CD4-positive, alpha-beta T cell treated with Interleukin-17A for 4 hours (primary cell): Measurements from ENCODE around the gene SLC25A1.
"Not testable (repeated sequence)": the region's sequence is repeated elsewhere in the genome, so short reads cannot be mapped to it uniquely, and the experiment has no call there.

Experiments
- DNase-seq: peaks from one replicate; pipeline ENCODE4 v3.0.0-alpha.2; 2020; ENCODE audit warnings: mixed read lengths

SLC25A1 gene

DNA sequence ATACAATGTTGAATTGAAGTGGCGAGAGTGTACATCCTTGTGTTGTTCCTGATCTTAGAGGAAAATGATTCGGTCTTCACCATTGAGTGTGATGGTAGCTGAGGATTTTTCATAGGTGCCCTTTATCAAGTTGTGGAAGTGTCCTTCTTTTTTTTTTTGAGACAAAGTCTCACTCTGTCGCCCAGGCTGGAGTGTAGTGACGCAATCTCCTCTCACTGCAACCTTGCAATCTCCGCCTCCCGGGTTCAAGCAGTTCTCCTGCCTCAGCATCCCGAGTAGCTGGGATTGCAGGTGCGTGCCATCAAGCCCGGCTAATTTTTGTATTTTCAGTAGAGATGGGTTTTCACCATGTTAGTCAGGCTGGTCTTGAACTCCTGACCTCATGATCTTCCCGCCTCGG, 19.9 kb downstream of the SLC25A1 start:
- DNase-seq: not testable (repeated sequence)

DNA sequence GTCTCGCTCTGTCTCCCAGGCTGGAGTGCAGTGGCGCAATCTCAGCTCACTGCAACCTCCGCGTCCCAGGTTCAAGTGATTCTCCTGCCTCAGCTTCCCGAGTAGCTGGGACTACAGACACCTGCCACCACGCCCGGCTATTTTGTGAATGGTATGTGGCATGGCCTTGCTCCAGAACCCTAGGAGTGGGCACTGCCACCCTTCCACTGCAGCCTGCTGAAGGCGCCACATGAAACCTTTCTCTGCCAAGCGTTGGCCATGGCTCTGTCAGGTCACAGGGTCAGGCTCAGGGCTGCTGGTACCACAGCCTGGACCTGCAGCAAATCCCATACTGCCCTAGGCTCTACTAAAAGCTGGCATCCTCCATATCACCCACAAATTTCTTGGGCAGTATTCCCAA, 22.4 kb downstream of the SLC25A1 start:
- not testable (repeated sequence) for DNase-seq

DNA sequence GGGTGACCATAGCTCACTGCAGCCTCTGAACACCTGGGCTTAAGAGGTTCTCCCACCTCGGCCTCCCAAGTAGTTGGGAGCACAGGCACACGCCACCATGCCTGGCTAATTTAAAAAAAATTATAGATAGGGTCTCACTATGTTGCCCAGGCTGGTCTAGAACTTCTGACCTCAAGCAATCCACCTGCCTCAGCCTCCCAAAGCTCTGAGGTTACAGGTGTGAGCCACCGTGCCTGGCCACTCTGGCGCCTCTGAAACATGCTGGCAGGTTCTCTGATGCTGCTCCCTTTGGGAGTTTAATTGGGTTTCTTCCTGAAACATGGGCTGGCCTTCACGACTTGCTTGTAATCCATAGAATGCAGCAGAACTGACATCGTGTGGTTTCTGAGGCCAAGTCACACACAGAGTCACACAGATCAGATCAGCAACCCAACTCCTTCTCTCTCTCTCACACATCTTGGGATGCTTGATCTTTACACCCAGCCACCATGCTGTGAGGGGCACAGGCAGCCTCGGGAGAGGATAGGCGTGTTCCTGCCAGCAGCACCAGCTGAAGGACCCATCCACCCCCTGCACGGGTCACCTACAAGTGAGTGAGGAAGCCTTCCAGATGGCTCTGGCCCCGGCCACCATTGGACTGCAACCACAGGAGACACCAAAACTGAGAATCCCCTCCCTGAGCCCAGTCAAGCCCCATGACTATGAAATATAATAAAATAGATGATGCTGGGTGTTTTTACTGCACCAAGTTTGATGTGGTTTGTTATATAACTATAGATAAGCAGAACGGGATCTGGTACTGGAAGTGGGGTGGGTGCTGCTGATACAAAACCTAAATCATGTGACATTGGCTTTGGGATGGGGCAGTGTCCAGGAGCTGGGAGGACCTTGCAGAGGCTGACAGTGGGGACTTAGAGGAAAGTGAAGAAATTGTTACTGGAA, 25.3 kb downstream of the SLC25A1 start:
- DNase-seq: no peak

DNA sequence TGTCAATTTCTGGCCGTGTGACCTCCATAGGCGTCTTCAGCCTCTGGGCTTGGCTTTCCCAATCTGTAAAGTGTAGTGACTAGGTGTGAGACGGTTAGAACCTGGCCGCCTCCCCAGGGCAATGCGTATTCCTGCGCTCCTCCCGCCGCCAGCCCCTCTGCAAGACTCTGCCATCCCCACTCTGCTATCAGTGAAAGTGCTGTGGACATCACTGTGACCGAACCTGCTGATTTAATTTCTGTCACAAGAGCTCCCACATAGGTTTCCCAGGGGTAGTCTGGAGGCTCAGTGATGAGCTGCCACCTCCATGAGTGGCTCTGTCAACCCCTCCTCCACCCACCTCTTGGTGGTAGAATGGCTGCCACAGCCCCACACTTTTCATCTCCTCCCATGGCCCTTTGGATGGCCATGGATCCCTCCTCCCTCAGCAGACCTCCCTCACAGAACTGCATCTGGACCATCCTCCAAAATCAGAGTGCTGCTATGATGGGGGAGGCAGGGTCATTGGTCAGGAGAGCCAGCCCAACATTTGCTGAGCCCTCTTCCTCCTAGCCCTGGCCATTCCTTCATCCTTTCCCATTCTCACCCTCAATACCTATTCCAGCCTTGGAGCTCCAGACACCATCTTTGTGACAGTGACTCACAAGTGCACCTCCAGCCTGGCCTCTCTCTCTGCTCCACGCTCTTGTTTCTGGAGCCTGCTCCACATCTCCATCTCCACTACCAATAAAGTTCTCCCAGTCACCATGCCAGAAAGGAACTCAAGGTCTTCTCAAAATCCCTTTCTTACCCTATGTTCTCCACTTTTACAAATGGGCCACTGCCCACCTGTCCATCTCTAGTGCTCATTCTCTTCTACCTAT, 27.0 kb downstream of the SLC25A1 start:
- no peak for DNase-seq

DNA sequence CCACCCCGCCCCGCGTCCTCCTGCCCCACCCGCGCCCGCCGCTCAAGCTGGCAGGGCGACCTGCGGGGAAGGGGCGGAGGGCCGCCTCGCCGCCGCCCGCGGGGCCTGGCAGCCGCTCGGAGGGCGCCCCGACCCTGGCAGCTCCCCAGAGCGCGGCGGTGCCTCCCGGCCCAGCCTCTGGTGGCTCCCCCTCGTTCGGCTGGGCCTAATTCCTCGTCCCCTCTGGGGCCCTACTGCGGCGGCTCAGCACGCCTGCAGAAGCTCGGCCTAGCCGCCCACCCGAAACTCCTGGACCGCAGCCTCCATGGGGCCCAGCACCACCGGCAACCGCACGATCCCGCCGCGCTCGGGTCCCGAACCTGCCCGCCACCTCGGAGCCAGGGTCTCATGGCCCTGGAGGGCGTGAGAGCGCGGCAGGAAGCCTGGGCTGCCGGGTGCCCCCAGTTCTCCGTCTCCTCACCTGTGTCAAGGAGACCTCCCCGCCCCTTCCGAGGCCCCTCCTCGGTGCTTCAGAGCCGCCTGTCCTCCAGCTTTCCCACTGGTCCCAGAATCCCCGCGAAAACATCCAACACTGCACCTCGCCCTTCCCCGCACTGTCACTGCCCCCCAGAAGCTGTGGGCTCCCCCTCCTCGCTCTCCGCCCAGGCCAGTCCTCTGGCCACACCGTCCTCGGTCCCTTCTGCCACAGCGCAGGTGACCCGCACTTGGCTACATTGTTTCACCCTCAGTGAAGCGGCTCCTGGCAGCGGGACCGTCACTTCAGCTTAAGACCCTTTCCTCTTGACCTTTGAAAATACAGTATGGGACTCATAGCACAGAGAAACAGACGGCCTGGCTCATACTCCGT, 27.8 kb downstream of the SLC25A1 start:
- no peak for DNase-seq

DNA sequence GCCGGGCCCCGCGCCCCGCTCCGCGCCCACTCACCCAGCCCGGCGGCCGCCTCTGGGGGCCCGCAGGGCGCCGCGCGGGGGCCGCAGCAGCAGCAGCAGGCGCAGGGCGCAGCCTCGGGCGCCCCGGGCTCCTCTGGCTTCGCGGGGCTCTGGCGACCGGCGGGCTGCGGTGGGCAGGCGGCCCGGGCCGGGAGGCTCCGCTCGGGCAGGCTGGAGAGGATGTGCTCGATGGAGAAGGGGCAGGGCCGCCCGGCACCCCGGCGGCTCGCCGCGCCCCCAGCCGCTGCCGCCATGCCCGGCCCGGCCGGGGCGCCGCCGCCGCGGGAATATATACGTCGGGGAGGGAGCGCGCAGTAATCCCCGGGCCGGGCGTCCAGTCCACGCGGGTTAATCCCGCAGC, 28.5 kb downstream of the SLC25A1 start, which contains the start of gene GSC2:
Gene GSC2 (minus strand): TSS at position 302 of the 400 bp plus-strand sequence. CDS start 9 bp downstream, at position 293.
- DNase-seq: no peak

DNA sequence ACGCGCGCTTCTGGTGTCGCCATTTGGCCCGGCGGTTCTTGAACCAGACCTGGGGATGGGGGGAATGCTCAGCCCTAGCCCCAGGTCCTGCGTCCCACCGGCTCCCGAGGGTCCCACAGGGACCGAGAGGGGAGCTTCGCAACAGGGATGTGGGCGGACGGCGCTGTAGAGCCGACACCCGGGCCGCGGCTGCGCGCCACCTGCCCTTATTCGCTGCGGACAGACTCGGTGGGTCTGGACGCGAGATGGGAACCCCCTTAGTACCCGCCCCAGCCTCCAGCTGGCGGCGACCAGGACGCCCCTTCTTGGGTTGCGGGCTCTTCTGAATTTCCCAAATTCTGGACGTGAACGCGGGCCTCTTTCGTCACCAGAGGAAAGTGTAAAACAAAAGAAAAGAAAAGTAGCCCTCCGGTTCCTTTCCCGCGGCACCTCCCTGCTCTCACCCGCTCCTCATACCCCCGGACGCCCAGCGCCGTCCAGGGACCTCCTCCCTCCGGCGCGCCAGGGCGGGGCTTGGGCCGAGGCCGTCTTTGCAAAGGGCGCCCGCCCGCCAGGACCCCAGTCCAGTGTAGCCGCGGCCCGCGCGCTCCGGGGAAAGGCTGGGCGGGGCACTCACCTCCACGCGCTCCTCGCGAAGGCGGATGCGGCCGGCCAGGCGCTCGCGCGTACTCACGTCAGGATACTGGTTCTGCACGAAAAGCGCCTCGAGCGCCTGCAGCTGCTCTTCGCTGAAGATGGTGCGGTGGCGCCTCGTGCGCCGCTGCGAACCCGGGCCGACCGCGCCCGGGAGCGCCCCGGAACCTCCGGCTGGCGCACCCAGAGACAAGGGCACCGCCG, 29.3 kb downstream of the SLC25A1 start:
- DNase-seq: peak; percentile 47

DNA sequence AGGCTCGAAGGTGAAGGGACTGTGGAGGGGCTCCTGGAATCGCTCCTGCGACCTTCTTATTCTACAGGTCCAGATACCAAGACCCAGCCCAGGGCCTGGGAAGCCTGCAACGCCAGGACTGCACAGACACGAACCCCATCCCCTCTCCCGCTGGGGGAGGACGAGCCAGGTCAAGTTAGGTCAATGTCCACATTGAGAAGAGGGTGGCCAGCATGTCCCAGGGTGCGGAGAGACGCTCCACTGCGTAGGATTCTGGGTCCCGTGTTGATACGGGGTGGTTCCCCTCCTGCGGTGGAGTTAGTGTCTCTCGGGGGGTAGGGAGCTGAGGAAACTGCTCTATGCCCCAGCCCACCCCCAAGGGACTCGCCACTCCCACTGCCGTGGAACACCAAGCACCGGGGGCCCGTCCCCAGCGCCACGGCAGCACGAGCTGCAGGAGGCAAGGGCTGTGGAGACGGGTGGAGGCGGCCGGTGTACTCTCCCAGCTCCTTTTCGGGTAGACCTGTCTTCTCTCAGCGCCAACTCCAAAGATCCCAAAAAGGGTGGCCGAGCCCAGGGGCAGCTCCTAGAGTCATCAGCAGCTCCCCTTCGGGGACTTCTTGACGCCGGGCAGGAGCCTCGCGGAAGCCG, 30.0 kb downstream of the SLC25A1 start:
- DNase-seq: no peak

DNA sequence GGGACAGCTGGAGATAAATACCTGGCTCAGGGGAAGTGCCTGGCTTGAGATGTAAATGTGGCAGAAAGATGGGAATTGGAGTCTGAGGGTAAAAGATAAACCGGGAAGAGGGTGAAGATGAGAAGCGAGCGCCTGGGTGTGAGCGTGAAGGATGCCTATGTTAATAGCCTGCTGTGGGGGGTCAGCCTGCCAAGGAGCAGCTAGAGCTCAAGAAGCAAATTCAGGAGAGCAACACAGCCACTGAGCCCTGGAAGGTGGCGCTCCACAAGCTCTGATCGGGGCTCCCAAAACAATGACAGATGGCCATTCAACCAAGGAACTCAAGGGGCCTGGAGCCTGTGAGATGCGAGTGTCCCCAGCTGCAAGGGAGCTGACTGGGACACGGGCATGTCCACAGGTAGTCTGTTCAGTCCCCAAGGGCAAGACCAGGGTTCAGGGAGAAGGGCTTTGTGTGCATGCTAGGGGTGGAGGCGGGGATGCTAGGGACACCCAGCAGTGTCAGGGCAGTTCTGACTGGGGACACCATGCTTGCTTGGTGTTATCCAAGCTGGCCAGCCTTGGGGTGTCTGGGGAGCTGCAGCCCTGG, 31.2 kb downstream of the SLC25A1 start:
- no peak for DNase-seq

DNA sequence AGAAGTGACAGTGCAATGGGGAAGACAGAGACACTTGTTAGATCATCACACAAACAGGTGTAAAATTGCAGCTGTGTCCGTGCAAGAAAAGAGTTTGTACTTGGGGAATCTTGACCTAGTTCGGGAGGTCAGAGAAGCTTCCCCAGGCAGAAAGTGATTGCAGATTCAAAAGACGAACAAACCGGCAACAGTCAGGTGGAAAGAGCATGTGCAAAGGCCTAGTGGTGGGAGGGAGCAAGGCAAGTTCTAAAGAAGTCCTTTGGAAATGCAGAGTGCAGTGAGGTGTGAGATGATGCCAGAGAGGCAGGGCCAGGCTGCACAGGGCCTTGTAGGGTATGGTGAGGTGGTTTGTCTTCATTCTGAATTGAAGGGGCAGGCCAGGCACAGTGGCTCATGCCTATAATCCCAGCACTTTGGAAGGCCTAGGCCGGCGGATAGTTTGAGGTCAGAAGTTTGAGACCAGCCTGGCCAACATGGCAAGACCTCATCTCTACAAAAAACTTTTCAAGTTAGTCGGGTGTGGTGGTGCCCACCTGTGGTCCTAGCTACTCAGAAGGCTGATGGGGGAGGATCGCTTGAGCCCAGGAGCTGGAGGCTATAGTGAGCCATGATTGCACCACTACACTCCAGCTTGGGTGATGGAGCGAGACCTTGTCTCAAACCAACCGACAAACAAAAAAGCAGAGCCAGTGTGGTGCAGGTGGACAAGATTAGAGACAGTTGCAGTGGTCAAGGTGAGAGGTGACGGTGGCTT, 32.1 kb downstream of the SLC25A1 start:
- DNase-seq: no peak

DNA sequence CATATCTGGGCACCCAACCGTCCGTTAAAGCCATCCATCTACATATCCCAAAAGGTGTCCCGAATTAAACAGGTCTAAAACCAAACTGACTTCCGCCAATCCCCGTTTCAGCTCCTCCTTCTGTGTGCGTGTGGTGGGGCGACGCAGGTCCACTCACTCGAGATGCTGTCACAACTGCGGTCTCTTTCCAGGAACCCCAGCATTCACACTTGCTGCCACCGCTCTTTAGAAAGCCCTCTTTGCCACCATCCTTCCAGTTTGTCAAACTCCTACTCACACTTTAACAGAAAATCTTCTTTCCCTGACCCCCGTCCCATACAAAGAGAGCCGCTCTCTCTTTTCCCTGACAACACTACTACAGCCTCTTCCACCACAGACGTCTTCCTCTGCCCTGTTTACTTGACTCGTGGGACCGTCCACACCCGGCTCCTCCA, 34.6 kb downstream of the SLC25A1 start:
- DNase-seq: peak; percentile 15

DNA sequence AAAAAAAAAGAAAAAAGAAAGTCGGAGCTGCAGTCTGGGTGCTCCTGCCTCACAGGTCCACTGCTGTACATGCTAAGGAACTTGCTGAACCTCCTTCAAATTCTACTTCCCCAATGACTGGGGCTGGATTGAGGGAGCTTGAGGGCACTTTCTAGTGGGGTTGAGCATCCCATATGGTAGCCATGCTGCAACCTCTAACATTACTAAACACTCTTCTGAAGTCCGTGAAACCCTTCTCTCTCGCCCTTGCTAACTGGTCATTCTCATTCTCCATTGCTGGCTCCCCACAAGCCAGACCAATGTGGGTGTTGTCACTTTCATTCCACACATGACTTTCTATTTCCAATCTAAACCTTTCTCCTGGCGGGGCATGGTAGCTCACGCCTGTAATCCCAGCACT, 35.3 kb downstream of the SLC25A1 start:
- DNase-seq: no peak

DNA sequence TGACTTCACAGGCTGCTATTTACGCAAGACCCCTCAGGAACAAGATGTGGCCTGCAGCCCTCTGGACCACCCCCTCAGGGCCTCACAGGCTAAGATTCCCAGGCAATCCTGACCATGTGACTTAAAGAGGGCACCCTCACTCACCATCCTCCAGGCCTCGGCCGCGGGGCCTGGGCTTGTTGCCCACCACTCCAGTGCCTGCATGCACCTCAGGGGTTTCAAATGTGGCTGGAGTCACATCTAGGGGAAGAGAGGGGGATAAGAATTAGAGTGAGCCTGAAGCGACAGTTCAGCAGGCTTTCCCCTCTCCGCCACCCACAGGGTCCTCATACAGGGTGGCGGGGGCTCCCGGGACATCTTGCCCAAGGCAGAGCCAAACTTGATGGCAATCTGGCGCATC, 36.1 kb downstream of the SLC25A1 start:
- no peak for DNase-seq

DNA sequence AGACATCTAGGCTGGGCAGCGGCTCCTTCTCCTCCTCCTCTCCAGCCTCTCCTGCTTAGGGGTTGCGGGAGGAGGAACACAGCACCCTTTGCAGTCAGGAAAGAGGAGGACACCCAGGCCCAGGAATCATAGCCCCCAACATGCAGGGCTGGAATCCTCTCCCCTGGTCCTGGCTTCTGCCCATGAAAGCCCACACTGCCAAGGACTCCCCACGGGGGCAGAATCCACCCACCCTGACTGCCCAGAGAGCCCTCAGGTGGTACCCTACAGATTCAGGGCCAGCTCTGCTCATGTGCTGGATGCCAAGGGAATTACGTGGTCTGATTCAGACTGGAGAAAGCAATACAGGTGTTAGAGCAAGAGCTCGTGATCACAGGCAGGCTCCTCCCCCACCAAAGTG, 38.6 kb downstream of the SLC25A1 start:
- DNase-seq: no peak

DNA sequence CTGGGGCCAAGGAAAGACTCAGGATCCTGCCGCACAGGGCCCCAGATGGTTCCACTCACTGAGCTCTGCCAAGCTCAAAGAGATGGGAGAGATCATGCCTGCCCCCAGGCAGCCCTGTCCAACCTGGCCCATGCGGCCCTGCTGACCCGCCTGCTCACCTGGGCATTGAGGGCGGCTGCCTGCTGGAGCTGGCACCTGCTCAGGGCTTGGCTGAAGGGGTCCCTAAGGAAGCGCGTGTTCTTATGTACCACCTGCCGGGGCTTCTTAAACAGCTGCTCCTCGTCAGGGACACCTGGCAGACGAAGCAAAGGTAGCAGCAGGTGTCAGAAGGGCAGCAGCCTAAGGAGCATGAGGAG, 39.6 kb downstream of the SLC25A1 start:
- DNase-seq: no peak

DNA sequence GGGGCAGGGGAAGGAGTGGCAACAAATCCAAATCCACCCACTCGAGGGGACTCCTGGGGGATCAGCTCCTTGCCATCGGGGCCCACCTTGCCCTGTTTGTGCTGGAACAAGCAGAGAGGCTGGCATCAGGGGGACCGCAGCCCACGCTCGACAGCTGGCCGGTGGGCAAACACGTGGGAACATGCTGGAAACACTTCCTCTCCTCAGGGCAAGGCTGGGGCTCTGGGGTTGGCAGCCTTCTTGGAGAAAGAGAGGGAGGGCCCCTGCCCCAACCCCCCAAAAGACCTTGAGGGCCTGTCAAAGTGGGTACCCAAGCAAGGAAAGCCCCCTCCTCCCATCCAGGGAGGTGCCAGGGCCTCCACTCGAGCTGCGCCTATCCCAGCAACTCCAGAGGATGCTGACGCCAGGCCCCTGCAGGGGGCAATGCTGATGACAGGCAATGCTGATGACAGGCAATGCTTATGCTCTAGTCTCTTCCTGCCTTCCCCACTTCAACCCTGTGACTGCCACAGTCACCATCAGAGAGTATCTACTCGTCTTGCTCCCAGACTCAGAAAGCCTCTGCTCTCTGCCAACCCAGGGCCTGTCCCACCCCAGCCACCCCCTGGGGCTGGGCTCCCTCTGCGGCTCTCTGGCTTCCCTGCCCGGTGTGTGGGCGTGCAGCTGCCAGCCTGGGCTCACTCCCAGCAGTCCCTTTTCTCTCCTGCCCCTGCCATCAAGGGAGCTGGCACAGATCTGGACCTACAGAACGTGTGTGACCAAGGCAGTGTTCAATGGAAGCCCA, 40.1 kb downstream of the SLC25A1 start:
- no peak for DNase-seq

DNA sequence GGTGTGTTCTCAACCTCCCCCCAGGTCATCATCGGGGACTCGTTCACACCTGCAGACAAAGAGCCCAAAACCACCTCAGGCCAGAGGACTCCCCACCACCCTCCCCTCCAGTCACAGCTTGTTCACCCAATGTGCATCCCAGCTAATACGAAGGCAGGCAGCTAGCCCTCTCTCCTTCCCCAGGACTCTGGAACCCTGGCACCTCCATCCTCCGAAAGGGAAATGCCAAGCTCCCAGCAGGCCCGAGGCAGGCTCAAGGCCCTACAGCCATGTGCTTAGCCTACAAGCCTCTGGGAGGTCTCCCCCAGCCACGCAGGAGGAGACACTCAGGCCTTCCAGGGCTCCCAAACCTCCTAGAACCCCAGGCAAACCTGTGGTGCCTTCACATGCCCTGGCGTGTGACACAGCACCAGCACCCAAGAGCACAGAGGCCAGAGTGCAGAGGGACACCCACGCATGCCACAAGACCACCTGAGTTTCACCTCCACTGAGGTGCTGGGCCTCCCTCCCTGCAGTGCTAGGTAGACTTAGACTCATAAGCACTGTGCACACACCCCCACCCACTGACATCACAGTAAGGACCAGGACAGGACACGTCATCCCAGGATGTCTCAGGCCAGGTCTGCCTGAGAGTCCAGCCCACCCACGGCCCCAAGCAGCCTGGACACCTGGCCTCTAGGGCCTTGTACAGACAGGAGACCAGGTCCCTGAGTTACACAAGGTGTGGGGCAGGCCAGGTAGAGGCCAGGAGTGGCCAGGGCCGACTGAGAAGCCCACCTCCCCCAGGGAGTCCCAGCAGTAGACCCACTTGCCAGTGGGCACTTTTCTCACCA, 40.9 kb downstream of the SLC25A1 start:
- no peak for DNase-seq

DNA sequence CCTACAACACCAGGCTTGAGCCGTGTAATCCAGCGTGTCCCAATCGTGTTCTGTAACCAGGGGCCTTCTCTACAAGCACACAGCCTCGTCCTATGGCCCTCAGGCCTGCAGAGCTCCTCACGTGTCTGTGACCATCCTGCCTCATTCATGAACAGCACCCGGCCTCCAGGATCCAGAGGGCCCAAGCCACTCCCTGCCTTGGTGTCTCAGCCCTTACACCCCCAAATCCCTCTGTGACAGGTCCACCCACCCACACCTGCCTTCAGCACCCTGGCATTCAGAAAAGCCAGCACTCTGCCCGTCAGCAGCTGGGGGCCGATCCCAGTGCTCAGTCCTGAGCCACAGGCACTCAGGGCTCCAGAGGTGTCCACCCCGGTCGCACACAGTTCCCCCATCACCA, 41.6 kb downstream of the SLC25A1 start:
- DNase-seq: no peak
